Activated CD8-positive, alpha-beta T cell treated with anti-CD3 and anti-CD28 coated beads, Interleukin-2, amount 10 ng/mL, durations not matched to agents 7 days and 5 days (primary cell): ENCODE results near the gene CRMP1. TPM values are rescaled to one million over a fixed set of nuclear protein-coding genes. Genes with fewer than 3 reads are reported as not detected.
"Not testable (repeated sequence)": the region's sequence is repeated elsewhere in the genome, so short reads cannot be mapped to it uniquely, and the experiment has no call there.

ENCODE experiments used
- ATAC-seq: fragments of 150-1000 bp; cut with Tn5 transposase; one replicate; pipeline ENCODE4 v1.10.0; 2021; ENCODE audit warnings: moderate library complexity
- CTCF ChIA-PET: fragments of 350-600 bp; sonication (Branson Sonifier 250); formaldehyde crosslinking; loops from one replicate; lab custom pipeline; 2021; ENCODE audit warnings: antibody characterized with exemption; lab: Charles Lee
- POLR2A ChIA-PET: fragments of 350-600 bp; sonication (Branson Sonifier 250); formaldehyde crosslinking; loops from one replicate; lab custom pipeline; 2021; ENCODE audit warnings: antibody characterized with exemption; lab: Charles Lee
- DNase-seq: peaks from one replicate; pipeline ENCODE4 v3.0.0-alpha.2; 2020
- H3K27ac Mint-ChIP-seq: one replicate; pipeline ENCODE4 v1.8.0; 2021; ENCODE audit warnings: mild to moderate bottlenecking, mixed read lengths
- H3K27me3 Mint-ChIP-seq: one replicate; pipeline ENCODE4 v1.8.0; 2021; ENCODE audit warnings: low read depth, mixed read lengths
- H3K36me3 Mint-ChIP-seq: one replicate; pipeline ENCODE4 v1.8.0; 2021; ENCODE audit warnings: low read depth, mixed read lengths
- H3K4me1 Mint-ChIP-seq: one replicate; pipeline ENCODE4 v1.8.0; 2021; ENCODE audit warnings: low read depth, mixed read lengths
- H3K4me3 Mint-ChIP-seq: one replicate; pipeline ENCODE4 v1.8.0; 2021; ENCODE audit warnings: mild to moderate bottlenecking, mixed read lengths
- H3K9me3 Mint-ChIP-seq: one replicate; pipeline ENCODE4 v1.8.0; 2022; ENCODE audit warnings: mixed read lengths; ENCODE audit not compliant: insufficient read depth
- total RNA-seq, 2 experiments: library from RNA; stranded (reverse); gene quantifications; one replicate each; pipeline ENCODE4 v1.2.3, GENCODE V29; 2021

CRMP1 gene
- total RNA-seq, 2 experiments from 2014 or later, result not detected

DNA sequence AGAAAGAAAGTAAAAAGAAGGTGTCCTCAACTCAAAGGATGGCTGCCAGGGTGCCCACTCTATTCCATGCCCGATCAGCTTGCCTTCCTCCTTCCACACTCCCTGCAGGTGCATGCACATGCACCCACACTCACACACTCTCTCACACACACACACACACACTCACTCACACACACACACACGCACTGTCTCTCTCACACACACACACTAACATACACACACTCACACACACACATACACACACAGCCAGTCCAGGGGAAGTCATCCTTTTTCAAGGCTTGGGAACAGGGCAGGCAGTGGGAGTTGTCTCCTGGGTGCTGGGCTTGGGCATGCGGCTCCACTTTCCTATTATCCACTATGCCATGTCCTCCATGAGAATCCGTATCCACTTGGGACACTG, 50.4 kb downstream of the CRMP1 start:
- Mint-ChIP-seq H3K36me3 (no peaks in the 10 kb centered on the region), H3K4me3 (no peak overlapping the region), H3K27ac (no peak overlapping the region), H3K4me1 (no peaks in the 10 kb centered on the region), H3K9me3 (no peaks in the 10 kb centered on the region), H3K27me3 (no peaks in the 10 kb centered on the region)
- ChIA-PET CTCF (no interaction called here), POLR2A (no interaction called here)
- DNase-seq (no peak), ATAC-seq (no peak)

GRCh38 chr4:5839751-5840674, 52.9 kb downstream of the CRMP1 start:
- POLR2A ChIA-PET, result no interaction called here
- CTCF ChIA-PET, result no interaction called here
- Mint-ChIP-seq H3K4me3 (no peak overlapping the region), H3K36me3 (no peaks in the 10 kb centered on the region), H3K27ac (no peak overlapping the region), H3K27me3 (no peaks in the 10 kb centered on the region), H3K9me3 (no peaks in the 10 kb centered on the region), H3K4me1 (no peaks in the 10 kb centered on the region)
- ATAC-seq (no peak), DNase-seq (no peak)

DNA sequence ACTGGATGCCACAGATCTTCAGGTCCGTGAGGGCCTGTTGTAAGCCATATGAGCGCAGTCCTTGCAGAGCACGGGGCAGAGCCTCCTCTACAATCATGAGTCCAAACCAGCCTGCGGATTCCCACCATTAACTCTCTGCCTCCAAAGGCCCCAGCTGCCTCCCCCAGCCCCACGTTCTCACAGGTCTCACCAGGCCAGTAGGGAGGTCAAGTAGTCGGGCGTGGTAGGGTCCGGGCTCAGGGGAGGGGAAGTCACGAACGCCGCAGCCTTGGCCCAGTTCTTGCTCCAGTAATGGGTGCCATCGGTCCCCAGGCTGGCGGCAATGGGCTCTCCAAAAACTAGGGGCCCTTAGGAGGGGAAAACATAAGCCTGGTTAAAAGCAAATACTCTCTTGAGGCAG, 53.6 kb downstream of the CRMP1 start:
- ATAC-seq (no peak), DNase-seq (no peak)
- ChIA-PET POLR2A (no interaction called here), CTCF (no interaction called here)
- H3K9me3 Mint-ChIP-seq, result no peaks in the 10 kb centered on the region
- H3K4me3 Mint-ChIP-seq, result no peak overlapping the region
- no peaks in the 10 kb centered on the region for H3K4me1 Mint-ChIP-seq
- no peaks in the 10 kb centered on the region for H3K27me3 Mint-ChIP-seq
- no peaks in the 10 kb centered on the region for H3K36me3 Mint-ChIP-seq
- H3K27ac Mint-ChIP-seq, result no peak overlapping the region

GRCh38 chr4:5837483-5837882, 55.4 kb downstream of the CRMP1 start:
- H3K27ac Mint-ChIP-seq, H3K36me3 Mint-ChIP-seq, ATAC-seq, H3K9me3 Mint-ChIP-seq, H3K4me1 Mint-ChIP-seq, DNase-seq, H3K27me3 Mint-ChIP-seq, POLR2A ChIA-PET, CTCF ChIA-PET, H3K4me3 Mint-ChIP-seq: not testable (repeated sequence)

- Mint-ChIP-seq H3K27me3 (peaks cover 2% of the 10 kb centered on the region), H3K36me3 (no peaks in the 10 kb centered on the region), H3K27ac (no peak overlapping the region), H3K9me3 (no peaks in the 10 kb centered on the region), H3K4me1 (no peaks in the 10 kb centered on the region), H3K4me3 (no peak overlapping the region)
- POLR2A ChIA-PET, result no interaction called here
- DNase-seq, result no peak
- ATAC-seq, result no peak
- CTCF ChIA-PET, result no interaction called here
Measured at GRCh38 chr4:5836943-5837342, 55.9 kb downstream of the CRMP1 start.

GRCh38 chr4:5828005-5828391, 64.9 kb downstream of the CRMP1 start:
- peaks cover 10% of the 10 kb centered on the region for H3K27me3 Mint-ChIP-seq
- DNase-seq (no peak), ATAC-seq (no peak)
- H3K9me3 Mint-ChIP-seq, result no peaks in the 10 kb centered on the region
- POLR2A ChIA-PET, result no interaction called here
- peaks cover 28% of the 10 kb centered on the region for H3K4me1 Mint-ChIP-seq
- CTCF ChIA-PET, result no interaction called here
- no peak overlapping the region for H3K4me3 Mint-ChIP-seq
- no peaks in the 10 kb centered on the region for H3K36me3 Mint-ChIP-seq
- no peak overlapping the region for H3K27ac Mint-ChIP-seq

GRCh38 chr4:5827108-5828004, 65.5 kb downstream of the CRMP1 start:
- ChIA-PET CTCF (interaction anchor here (1.4 kb wide), 1 partner anchor 15 kb away, joined by 4 read pairs; no protein-coding TSS in a partner anchor), POLR2A (no interaction called here)
- DNase-seq (peak; percentile 22), ATAC-seq (no peak)
- Mint-ChIP-seq H3K4me3 (no peak overlapping the region), H3K27ac (no peak overlapping the region), H3K9me3 (no peaks in the 10 kb centered on the region), H3K4me1 (peaks cover 28% of the 10 kb centered on the region), H3K27me3 (peaks cover 10% of the 10 kb centered on the region), H3K36me3 (no peaks in the 10 kb centered on the region)

DNA sequence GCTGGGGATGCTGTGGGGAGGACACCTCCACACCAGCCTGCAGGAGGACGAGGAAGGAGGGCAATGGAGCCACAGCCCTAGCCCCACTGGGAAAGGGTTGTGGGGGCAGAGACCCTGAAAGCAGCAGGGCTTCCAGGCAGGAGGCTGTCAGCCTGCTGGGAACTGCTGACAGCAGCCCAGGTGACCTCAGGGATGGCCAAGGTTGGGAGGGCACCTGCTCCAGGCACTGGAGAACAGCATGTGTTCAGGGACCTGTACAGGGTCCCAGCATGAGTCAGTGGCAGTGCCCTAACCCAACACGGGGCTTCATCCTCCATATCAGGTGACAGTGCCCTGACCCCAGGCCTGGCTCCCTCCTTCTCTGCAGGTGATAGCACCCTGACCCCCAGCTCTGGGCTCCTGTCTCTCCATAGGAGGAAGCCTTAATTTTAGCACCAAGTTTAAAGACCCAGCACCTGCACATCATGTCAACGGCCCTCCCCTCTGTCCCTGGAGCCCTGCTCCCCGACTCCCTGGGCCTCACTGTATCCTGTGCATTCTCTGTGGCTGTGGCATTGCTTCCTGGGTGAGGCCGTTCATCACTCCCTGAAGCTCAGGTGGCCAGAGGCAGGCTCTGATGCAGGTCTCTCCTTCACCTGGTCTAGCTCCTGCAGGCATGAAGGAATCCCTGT, 66.3 kb downstream of the CRMP1 start:
- peaks cover 28% of the 10 kb centered on the region for H3K4me1 Mint-ChIP-seq

GRCh38 chr4:5825321-5826041, 67.4 kb downstream of the CRMP1 start:
- H3K9me3 Mint-ChIP-seq, result no peaks in the 10 kb centered on the region
- H3K27me3 Mint-ChIP-seq, result peaks cover 7% of the 10 kb centered on the region
- H3K4me3 Mint-ChIP-seq, result no peak overlapping the region
- POLR2A ChIA-PET, result no interaction called here
- DNase-seq (no peak), ATAC-seq (no peak)
- peaks cover 28% of the 10 kb centered on the region for H3K4me1 Mint-ChIP-seq
- H3K27ac Mint-ChIP-seq, result no peak overlapping the region
- H3K36me3 Mint-ChIP-seq, result no peaks in the 10 kb centered on the region
- CTCF ChIA-PET, result no interaction called here

More for the DNA sequence above, 66.3 kb downstream of the CRMP1 start:
- no peak for DNase-seq
- Mint-ChIP-seq H3K27ac (no peak overlapping the region), H3K4me3 (no peak overlapping the region), H3K27me3 (peaks cover 7% of the 10 kb centered on the region), H3K36me3 (no peaks in the 10 kb centered on the region), H3K9me3 (no peaks in the 10 kb centered on the region)
- ChIA-PET POLR2A (no interaction called here), CTCF (interaction anchor here (1.4 kb wide), 1 partner anchor 14 kb away, joined by 4 read pairs; no protein-coding TSS in a partner anchor)
- ATAC-seq, result no peak

GRCh38 chr4:5824635-5825034, 68.3 kb downstream of the CRMP1 start:
- Mint-ChIP-seq H3K9me3 (no peaks in the 10 kb centered on the region), H3K4me1 (peaks cover 28% of the 10 kb centered on the region), H3K36me3 (no peaks in the 10 kb centered on the region), H3K4me3 (no peak overlapping the region), H3K27ac (no peak overlapping the region), H3K27me3 (peaks cover 6% of the 10 kb centered on the region)
- DNase-seq (no peak), ATAC-seq (no peak)
- CTCF ChIA-PET, result interaction anchor here (1.0 kb wide), 1 partner anchor 46 kb away, joined by 3 read pairs; no protein-coding TSS in a partner anchor
- POLR2A ChIA-PET, result no interaction called here

DNA sequence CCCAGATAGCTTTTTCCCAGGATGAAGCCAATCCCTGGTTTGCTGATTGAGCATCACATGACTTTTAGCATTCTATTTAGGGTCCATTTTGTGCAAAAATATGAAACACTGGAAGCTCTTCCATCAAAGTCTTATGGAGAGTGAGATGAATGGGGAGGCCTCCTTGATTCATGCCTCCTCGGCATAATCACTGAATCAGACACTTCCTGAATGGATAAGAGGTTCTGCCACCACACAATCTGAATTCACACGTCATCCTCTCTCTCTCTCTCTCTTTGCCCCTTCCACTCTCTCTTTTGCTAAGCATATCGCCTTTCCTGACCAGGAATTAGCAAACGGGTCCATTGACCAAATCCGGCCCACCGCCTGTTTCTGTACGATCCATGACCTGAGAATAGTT, 68.7 kb downstream of the CRMP1 start:
- H3K4me3 Mint-ChIP-seq, result no peak overlapping the region
- DNase-seq (no peak), ATAC-seq (no peak)
- CTCF ChIA-PET, result interaction anchor here (1.0 kb wide), 1 partner anchor 46 kb away, joined by 3 read pairs; no protein-coding TSS in a partner anchor
- peaks cover 28% of the 10 kb centered on the region for H3K4me1 Mint-ChIP-seq
- H3K27me3 Mint-ChIP-seq, result peaks cover 4% of the 10 kb centered on the region
- H3K9me3 Mint-ChIP-seq, result no peaks in the 10 kb centered on the region
- no peak overlapping the region for H3K27ac Mint-ChIP-seq
- POLR2A ChIA-PET, result no interaction called here
- H3K36me3 Mint-ChIP-seq, result no peaks in the 10 kb centered on the region
